Transverse colon (tissue), 4 donors: Measurements from ENCODE around the gene SCD5. TPM values are rescaled to one million over a fixed set of nuclear protein-coding genes. Genes with fewer than 3 reads are reported as not detected.

ENCODE experiments used
- DNase-seq: peaks from one replicate; pipeline ENCODE4 v3.0.0-alpha.2; 2019
- H3K27ac ChIP-seq, 4 donors: fragments of 200-600 bp; sonication (generic); 2 replicates each; pipeline ENCODE4 v1.5.1; 2016 to 2018; ENCODE audit warnings: inconsistent platforms in 4 of 4
- H3K27me3 ChIP-seq: fragments of 200-600 bp; sonication (generic); 2 replicates; pipeline ENCODE4 v1.5.1; 2017; ENCODE audit warnings: inconsistent platforms
- H3K36me3 ChIP-seq, 4 donors: fragments of 200-600 bp; sonication (generic); 2 replicates each; pipeline ENCODE4 v1.5.1; 2017 to 2019; ENCODE audit warnings: inconsistent platforms in 4 of 4
- H3K4me1 ChIP-seq, 4 donors: fragments of 200-600 bp; sonication (generic); 2 replicates each; pipeline ENCODE4 v1.5.1; 2017 to 2020; ENCODE audit warnings: inconsistent platforms in 4 of 4
- H3K4me3 ChIP-seq, 4 donors: fragments of 200-600 bp; sonication (generic); 1 replicate in 1 of 4; 2 replicates in 3 of 4; pipeline versions ENCODE4 v1.5.1 to v1.6.1; 2017 to 2019; ENCODE audit warnings: inconsistent platforms in 4 of 4
- H3K9me3 ChIP-seq, 2 donors: fragments of 200-600 bp; sonication (generic); 2 replicates each; pipeline ENCODE4 v1.5.1; 2017 to 2019; ENCODE audit warnings: inconsistent platforms in 2 of 2
- EP300 ChIP-seq: sonication (generic); formaldehyde crosslinking; IDR thresholded peaks from one replicate; pipeline ENCODE4 v1.6.1; 2017; ENCODE audit warnings: antibody characterized with exemption, low read depth
- POLR2A ChIP-seq: fragments of 450-650 bp; IDR thresholded peaks from one replicate; pipeline ENCODE4 v1.6.1; 2016; ENCODE audit warnings: antibody characterized with exemption, mild to moderate bottlenecking, moderate library complexity
- POLR2AphosphoS5 ChIP-seq, 3 donors: sonication (generic); formaldehyde crosslinking; IDR thresholded peaks; one replicate each; pipeline ENCODE4 v1.6.1; 2016; ENCODE audit warnings: antibody characterized with exemption in 3 of 3
- WGBS, 2 donors: methylation state at CpG; one replicate each; pipeline ENCODE4 v1.1.5; 2018; ENCODE audit warnings: low coverage in 1 of 2; 5-methylcytosine and 5-hydroxymethylcytosine counted together
- in situ Hi-C, 4 donors: fragments of 200-750 bp; cut with MboI; loops; one replicate each; pipeline versions ENCODE4 v1.15.0 to v1.15.1; 2017; ENCODE audit warnings: low sequenced_read_pairs in 3 of 4, low pct_ligation_motif_present in 1 of 4, low pct_unique_long_range_greater_than_20kb in 1 of 4
- intact Hi-C: fragments of 100-400 bp; cut with DNase I; formaldehyde crosslinking; loops from one replicate; pipeline ENCODE4 v1.15.1; 2023; ENCODE audit warnings: low total_unique reads
- total RNA-seq, 4 donors: library from RNA; depleted of rRNA; stranded (reverse); fragments of >200 nt; gene quantifications; one replicate each; pipeline ENCODE4 v1.1.0, GENCODE V29; 2016
- TF ChIP-seq, protein P1 (sequence below), 5 experiments: fragments of 200-600 bp in 3 of 5; fragments of 450-650 bp in 2 of 5; sonication (generic) in 3 of 5; IDR thresholded peaks; 1 replicate in 2 of 5; 2 replicates in 3 of 5; pipeline ENCODE4 v1.5.1; 2016 to 2017; ENCODE audit warnings: antibody characterized with exemption in 5 of 5, inconsistent platforms in 3 of 5, mild to moderate bottlenecking in 2 of 5, moderate library complexity in 1 of 5

Gene SCD5
- total RNA-seq, 4 donors from 2014 or later, result 1.5 to 7.5 (median 3.5) TPM

DNA sequence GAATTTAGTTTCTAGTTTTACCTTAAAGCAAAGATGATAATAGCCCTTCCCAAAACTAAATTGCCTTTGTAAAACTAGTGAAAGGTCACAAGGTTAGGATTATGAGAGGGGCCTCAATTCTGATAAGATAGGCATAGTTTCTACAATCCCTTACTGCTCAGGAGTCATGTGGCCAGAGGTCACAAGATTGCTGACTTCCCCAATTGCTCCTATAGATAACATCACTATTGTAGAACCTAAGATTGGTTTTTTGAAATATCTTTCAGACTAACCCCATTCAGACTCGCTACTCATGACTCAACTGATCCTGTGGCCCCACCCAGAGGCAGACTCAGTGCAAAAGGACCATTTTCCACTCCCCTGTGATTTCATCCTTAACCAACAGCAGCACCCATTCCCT is 70.3 kb downstream of the SCD5 start:
- intact Hi-C loops, result no loop called here
- no peaks in the 10 kb centered on the region for H3K36me3 ChIP-seq
- in situ Hi-C loops, result no loop called here
- no peaks in the 10 kb centered on the region for H3K27me3 ChIP-seq
- no peak overlapping the region for H3K4me3 ChIP-seq
- WGBS, 2 donors, result 82 to 93% methylated on average over 1 of the region's 1 CpG
- H3K4me1 ChIP-seq, result no peaks in the 10 kb centered on the region
- no peak for TF ChIP-seq EP300
- TF ChIP-seq POLR2AphosphoS5 (IDR thresholded peaks at IDR 0.05), result no peak
- no peak for TF ChIP-seq POLR2A
- TF ChIP-seq, protein P1, sequence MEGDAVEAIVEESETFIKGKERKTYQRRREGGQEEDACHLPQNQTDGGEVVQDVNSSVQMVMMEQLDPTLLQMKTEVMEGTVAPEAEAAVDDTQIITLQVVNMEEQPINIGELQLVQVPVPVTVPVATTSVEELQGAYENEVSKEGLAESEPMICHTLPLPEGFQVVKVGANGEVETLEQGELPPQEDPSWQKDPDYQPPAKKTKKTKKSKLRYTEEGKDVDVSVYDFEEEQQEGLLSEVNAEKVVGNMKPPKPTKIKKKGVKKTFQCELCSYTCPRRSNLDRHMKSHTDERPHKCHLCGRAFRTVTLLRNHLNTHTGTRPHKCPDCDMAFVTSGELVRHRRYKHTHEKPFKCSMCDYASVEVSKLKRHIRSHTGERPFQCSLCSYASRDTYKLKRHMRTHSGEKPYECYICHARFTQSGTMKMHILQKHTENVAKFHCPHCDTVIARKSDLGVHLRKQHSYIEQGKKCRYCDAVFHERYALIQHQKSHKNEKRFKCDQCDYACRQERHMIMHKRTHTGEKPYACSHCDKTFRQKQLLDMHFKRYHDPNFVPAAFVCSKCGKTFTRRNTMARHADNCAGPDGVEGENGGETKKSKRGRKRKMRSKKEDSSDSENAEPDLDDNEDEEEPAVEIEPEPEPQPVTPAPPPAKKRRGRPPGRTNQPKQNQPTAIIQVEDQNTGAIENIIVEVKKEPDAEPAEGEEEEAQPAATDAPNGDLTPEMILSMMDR (IDR thresholded peaks at IDR 0.05), result no peak
- no peak overlapping the region for H3K27ac ChIP-seq
- no peaks in the 10 kb centered on the region for H3K9me3 ChIP-seq
- no peak for DNase-seq

DNA sequence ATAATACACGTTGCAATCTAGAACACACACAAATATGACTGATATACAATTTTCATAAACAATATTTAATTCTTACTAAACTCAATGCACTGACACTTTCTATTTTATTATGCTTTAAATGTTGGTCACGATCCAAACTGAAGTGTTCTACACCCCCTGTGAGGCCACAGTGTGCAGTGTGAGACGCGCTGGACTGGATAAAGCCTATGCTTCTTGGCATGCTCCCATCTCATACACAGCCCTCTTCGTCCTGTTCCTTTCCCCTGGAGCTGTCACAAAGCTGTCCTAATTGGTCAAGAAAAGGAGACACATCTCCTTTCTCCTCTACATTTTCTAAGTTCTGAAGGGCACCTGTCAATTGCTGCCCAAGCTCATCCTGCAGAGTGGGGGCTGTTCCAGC is 72.0 kb downstream of the SCD5 start:
- H3K27ac ChIP-seq, result no peak overlapping the region
- no peak for DNase-seq
- H3K9me3 ChIP-seq, result no peaks in the 10 kb centered on the region
- intact Hi-C loops, result no loop called here
- H3K27me3 ChIP-seq, result no peaks in the 10 kb centered on the region
- WGBS, 2 donors, result 65 to 78% methylated on average over 5 of the region's 5 CpGs
- in situ Hi-C loops, result no loop called here
- no peak overlapping the region for H3K4me3 ChIP-seq
- H3K4me1 ChIP-seq, result no peaks in the 10 kb centered on the region
- H3K36me3 ChIP-seq, result no peaks in the 10 kb centered on the region
- TF ChIP-seq, protein P1 (IDR thresholded peaks at IDR 0.05), result no peak
- TF ChIP-seq POLR2AphosphoS5 (IDR thresholded peaks at IDR 0.05) (no peak), EP300 (no peak), POLR2A (no peak)

DNA sequence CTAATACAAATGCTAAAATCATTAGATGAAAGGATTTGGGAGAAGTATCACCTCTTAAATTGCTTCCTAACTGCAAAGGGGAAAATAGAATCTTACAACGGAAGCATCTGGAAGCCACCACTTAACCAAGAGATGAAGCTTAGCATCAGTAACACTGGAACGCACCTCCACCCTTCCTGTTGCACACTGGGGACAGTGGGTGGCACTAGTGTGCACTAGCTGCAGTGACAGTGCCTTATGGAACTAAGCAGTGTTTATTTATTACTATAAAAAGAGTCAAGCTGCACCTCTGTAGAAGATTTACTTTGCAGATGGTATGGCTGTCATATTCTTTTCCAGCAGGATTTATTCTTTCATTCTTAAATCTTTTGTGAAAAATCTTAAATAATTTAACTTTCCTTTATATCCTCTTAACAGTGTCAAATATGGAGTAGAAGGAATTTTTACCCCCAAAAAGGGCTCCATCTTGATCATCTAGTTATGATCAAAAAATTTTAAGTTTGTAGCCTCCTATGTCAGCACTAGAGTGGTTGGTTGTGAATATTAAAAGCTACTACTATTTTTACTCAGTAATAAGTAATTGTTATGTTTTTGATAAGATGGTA is 76.7 kb downstream of the SCD5 start:
- H3K27me3 ChIP-seq, result no peaks in the 10 kb centered on the region
- H3K9me3 ChIP-seq, result no peaks in the 10 kb centered on the region
- DNase-seq, result no peak
- intact Hi-C loops (loop anchor here (5.0 kb wide), 1 partner anchor 455 kb away; no protein-coding TSS in a partner anchor), in situ Hi-C loops (no loop called here)
- no peak overlapping the region for H3K27ac ChIP-seq
- no peaks in the 10 kb centered on the region for H3K4me1 ChIP-seq
- no peaks in the 10 kb centered on the region for H3K36me3 ChIP-seq
- TF ChIP-seq EP300, result no peak
- TF ChIP-seq, protein P1 (IDR thresholded peaks at IDR 0.05), result peak in 3 of 5 experiments; percentile 15 to 27 (median 24)
- 36% methylated on average over 2 of the region's 2 CpGs; no CpG with 5 or more reads in 1 of the 2 donors for WGBS, 2 donors
- H3K4me3 ChIP-seq, result no peak overlapping the region

DNA sequence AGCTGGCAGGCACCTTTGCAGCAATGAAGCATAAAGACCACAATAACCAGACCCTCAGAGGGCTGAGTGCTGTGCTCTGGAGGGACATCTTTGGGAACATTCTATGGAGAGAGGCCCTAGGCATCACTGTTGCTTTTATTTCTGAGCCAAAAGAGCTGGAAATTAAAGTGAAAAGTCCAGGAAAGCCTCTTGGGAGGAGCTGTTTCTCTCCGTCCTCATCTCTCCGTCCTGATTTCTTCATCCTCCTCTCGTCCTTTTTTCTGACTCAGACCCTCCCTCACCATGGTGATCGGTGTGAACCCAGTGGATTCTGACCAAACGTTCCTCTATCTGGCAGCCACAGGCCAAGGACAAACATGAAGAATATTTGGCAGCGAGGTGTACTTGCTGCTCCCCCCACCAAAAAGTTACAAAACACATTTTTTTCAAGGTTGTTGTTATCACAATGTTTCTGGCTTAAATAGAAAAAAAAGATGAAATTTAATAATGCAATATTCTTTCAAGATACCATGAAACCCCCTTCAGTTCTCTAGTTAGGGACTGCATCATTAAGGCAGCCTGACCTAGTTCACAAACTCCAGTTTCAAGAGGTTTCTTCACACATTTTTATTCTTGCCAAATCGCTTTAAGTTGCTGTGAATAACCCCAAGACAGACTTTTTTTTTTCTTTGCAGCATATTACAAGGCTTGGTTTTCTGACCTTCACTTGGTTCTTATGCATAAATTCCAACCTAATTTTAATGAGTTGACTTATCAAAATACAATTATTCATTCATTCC is 80.2 kb downstream of the SCD5 start:
- Histone ChIP-seq H3K9me3 (no peaks in the 10 kb centered on the region), H3K27me3 (no peaks in the 10 kb centered on the region), H3K36me3 (no peaks in the 10 kb centered on the region), H3K27ac (no peak overlapping the region), H3K4me1 (no peaks in the 10 kb centered on the region), H3K4me3 (no peak overlapping the region)
- TF ChIP-seq, protein P1 (IDR thresholded peaks at IDR 0.05), result no peak
- TF ChIP-seq POLR2A, result no peak
- TF ChIP-seq POLR2AphosphoS5 (IDR thresholded peaks at IDR 0.05), result no peak
- no peak for TF ChIP-seq EP300
- no peak for DNase-seq
- in situ Hi-C loops (no loop called here), intact Hi-C loops (no loop called here)
- WGBS, 2 donors, result 74 to 75% methylated on average over 3 to 7 of the region's 7 CpGs
